Right lobe of liver (tissue), 6 donors: ENCODE data around the gene ZBTB7C. TPM values are rescaled to one million over a fixed set of nuclear protein-coding genes. Genes with fewer than 3 reads are reported as not detected.

Experiments
- ATAC-seq, 4 donors: fragments of 200-7000 bp; cut with Tn5 transposase; one replicate each; pipeline ENCODE4 v1.9.1; 2020; ENCODE audit warnings: mild to moderate bottlenecking in 4 of 4, moderate library complexity in 4 of 4
- DNase-seq, 3 donors: peaks; one replicate each; pipeline ENCODE4 v3.0.0-alpha.2; 2020
- H3K27ac ChIP-seq, 3 donors: fragments of 200-600 bp; one replicate each; pipeline ENCODE4 v1.8.0; 2022
- H3K27me3 ChIP-seq, 2 donors: fragments of 200-600 bp; one replicate each; pipeline ENCODE4 v1.8.0; 2022
- H3K36me3 ChIP-seq, 4 donors: fragments of 200-600 bp; sonication (generic) in 1 of 4; one replicate each; pipeline versions ENCODE4 v1.5.1 to v1.8.0; 2017 to 2022; ENCODE audit warnings: control low read depth in 1 of 4
- H3K4me1 ChIP-seq, 4 donors: fragments of 200-600 bp; sonication (generic) in 1 of 4; one replicate each; pipeline versions ENCODE4 v1.5.1 to v1.8.0; 2017 to 2022; ENCODE audit warnings: control low read depth in 1 of 4
- H3K4me3 ChIP-seq, 3 donors: fragments of 200-600 bp; one replicate each; pipeline ENCODE4 v1.8.0; 2022
- H3K9me3 ChIP-seq, 4 donors: fragments of 200-600 bp; sonication (generic) in 1 of 4; one replicate each; pipeline versions ENCODE4 v1.5.1 to v1.8.0; 2017 to 2022; ENCODE audit warnings: control low read depth in 1 of 4
- CTCF ChIP-seq, 4 donors: fragments of 200-600 bp in 3 of 4; fragments of 450-650 bp in 1 of 4; IDR thresholded peaks; one replicate each; pipeline versions ENCODE4 v1.5.1 to v1.8.0; 2016 to 2022; ENCODE audit warnings: antibody characterized with exemption in 4 of 4, mild to moderate bottlenecking in 2 of 4
- POLR2A ChIP-seq: fragments of 450-650 bp; IDR thresholded peaks from one replicate; pipeline ENCODE4 v1.6.1; 2017; ENCODE audit warnings: antibody characterized with exemption, mild to moderate bottlenecking
- WGBS: methylation state at CpG from one replicate; pipeline ENCODE4 v1.1.6; 2018; ENCODE audit warnings: low coverage, low lambda C conversion rate; ENCODE audit not compliant: insufficient coverage; ENCODE audit errors: missing lambda C conversion rate; 5-methylcytosine and 5-hydroxymethylcytosine counted together
- intact Hi-C, 2 donors: fragments of 100-400 bp; cut with DNase I; formaldehyde crosslinking; loops; one replicate each; pipeline versions ENCODE4 v1.11.2 to v1.14.1; 2022
- total RNA-seq, 6 experiments: library from RNA; depleted of rRNA in 2 of 6; stranded (reverse); fragments of >200 nt in 2 of 6; fragmentation: NEBNext Ultra II Directional in 3 of 6; extraction: Animal tissue kit (Norgen Biotek cat#: 25700) in 3 of 6; gene quantifications; one replicate each; pipeline versions ENCODE4 v1.1.0 to v1.2.4, GENCODE V29; 2016 to 2023
- donor health status: DM: no; HTN: yes; CAD: no.
- donor health status: DM: no; HTN: no; CAD: no.
- donor health status: DM: no; HTN: no; CAD: no.
- donor health status: DM: no; HTN: yes; CAD: no.
- donor health status: DM: no; HTN: yes; CAD: no.

The ZBTB7C gene
- total RNA-seq, 6 experiments from 2014 or later = 1.1 to 1.7 (median 1.3) TPM

- Histone ChIP-seq H3K4me1 (no peaks in the 10 kb centered on the region), H3K36me3 (no peaks in the 10 kb centered on the region), H3K27ac (no peak overlapping the region), H3K9me3 (no peaks in the 10 kb centered on the region), H3K27me3 (no peaks in the 10 kb centered on the region), H3K4me3 (no peak overlapping the region)
- WGBS = 67% methylated on average over 1 of the region's 7 CpGs
- ATAC-seq (peak in 2 of 4 donors; percentile 16 to 18), DNase-seq (no peak)
- no peak for TF ChIP-seq CTCF (IDR thresholded peaks at IDR 0.05)
- TF ChIP-seq POLR2A = no peak
- intact Hi-C loops = no loop called here
Measured at GRCh38 chr18:48050176-48050575, 359.0 kb downstream of the ZBTB7C start.

GRCh38 chr18:48049757-48050156 is 359.4 kb downstream of the ZBTB7C start:
- Histone ChIP-seq H3K4me1 (no peaks in the 10 kb centered on the region), H3K4me3 (no peak overlapping the region), H3K27me3 (no peaks in the 10 kb centered on the region), H3K27ac (no peak overlapping the region), H3K36me3 (no peaks in the 10 kb centered on the region), H3K9me3 (no peaks in the 10 kb centered on the region)
- no peak for TF ChIP-seq CTCF (IDR thresholded peaks at IDR 0.05)
- DNase-seq = no peak
- no CpG with 5 or more reads among the region's 5 CpGs for WGBS
- intact Hi-C loops = no loop called here
- ATAC-seq = no peak

GRCh38 chr18:48048251-48048650 is 360.9 kb downstream of the ZBTB7C start:
- intact Hi-C loops = no loop called here
- Histone ChIP-seq H3K4me1 (no peaks in the 10 kb centered on the region), H3K36me3 (no peaks in the 10 kb centered on the region), H3K27me3 (no peaks in the 10 kb centered on the region), H3K9me3 (no peaks in the 10 kb centered on the region), H3K4me3 (no peak overlapping the region), H3K27ac (no peak overlapping the region)
- ATAC-seq (no peak), DNase-seq (no peak)
- WGBS = no CpG with 5 or more reads among the region's 3 CpGs
- TF ChIP-seq POLR2A (no peak), CTCF (IDR thresholded peaks at IDR 0.05) (no peak)

GRCh38 chr18:48046843-48047242 is 362.3 kb downstream of the ZBTB7C start:
- H3K4me3 ChIP-seq = no peak overlapping the region
- no peak overlapping the region for H3K27ac ChIP-seq
- no peaks in the 10 kb centered on the region for H3K9me3 ChIP-seq
- no peak for DNase-seq
- TF ChIP-seq CTCF (IDR thresholded peaks at IDR 0.05) = no peak
- no peak for TF ChIP-seq POLR2A
- intact Hi-C loops = no loop called here
- 100% methylated on average over 2 of the region's 5 CpGs for WGBS
- no peak for ATAC-seq
- no peaks in the 10 kb centered on the region for H3K36me3 ChIP-seq
- no peaks in the 10 kb centered on the region for H3K4me1 ChIP-seq
- H3K27me3 ChIP-seq = no peaks in the 10 kb centered on the region

GRCh38 chr18:48045744-48046143 is 363.4 kb downstream of the ZBTB7C start:
- WGBS = 67% methylated on average over 2 of the region's 2 CpGs
- TF ChIP-seq CTCF (IDR thresholded peaks at IDR 0.05) = no peak
- no peak for TF ChIP-seq POLR2A
- no peak overlapping the region for H3K4me3 ChIP-seq
- no peak overlapping the region for H3K27ac ChIP-seq
- ATAC-seq (no peak), DNase-seq (no peak)
- H3K4me1 ChIP-seq = no peaks in the 10 kb centered on the region
- H3K27me3 ChIP-seq = no peaks in the 10 kb centered on the region
- H3K9me3 ChIP-seq = no peaks in the 10 kb centered on the region
- H3K36me3 ChIP-seq = no peaks in the 10 kb centered on the region
- intact Hi-C loops = no loop called here
